Smooth muscle cell (in vitro differentiated cells): ENCODE results near the gene LDLRAD4. TPM values are rescaled to one million over a fixed set of nuclear protein-coding genes. Genes with fewer than 3 reads are reported as not detected.

ENCODE experiments used
- DNase-seq: peaks from one replicate; lab custom pipeline; 2025; ENCODE audit not compliant: unreplicated experiment; lab: John Stamatoyannopoulos, UW
- H2AFZ ChIP-seq: fragments of 200-600 bp; sonication (generic); 2 replicates; pipeline ENCODE4 v1.6.0; 2016; ENCODE audit warnings: antibody characterized with exemption, low read depth, mild to moderate bottlenecking
- H3F3A ChIP-seq: fragments of 200-600 bp; sonication (generic); 2 replicates; pipeline ENCODE4 v1.6.0; 2017; ENCODE audit warnings: antibody characterized with exemption, low read depth
- H3K27ac ChIP-seq: fragments of 200-600 bp; sonication (generic); 2 replicates; pipeline ENCODE4 v1.5.1; 2016; ENCODE audit warnings: low read depth, mild to moderate bottlenecking
- H3K27me3 ChIP-seq: fragments of 200-600 bp; sonication (generic); 2 replicates; pipeline ENCODE4 v1.6.1; 2016; ENCODE audit warnings: low read depth, mild to moderate bottlenecking
- H3K36me3 ChIP-seq: fragments of 200-600 bp; sonication (generic); 2 replicates; pipeline ENCODE4 v1.5.1; 2016; ENCODE audit warnings: low read depth
- H3K4me1 ChIP-seq: fragments of 200-600 bp; sonication (generic); 2 replicates; pipeline ENCODE4 v1.5.1; 2016; ENCODE audit warnings: low read depth
- H3K4me2 ChIP-seq: fragments of 200-600 bp; sonication (generic); 2 replicates; pipeline ENCODE4 v1.6.0; 2016; ENCODE audit warnings: mild to moderate bottlenecking
- H3K4me3 ChIP-seq: fragments of 200-600 bp; sonication (generic); 2 replicates; pipeline ENCODE4 v1.5.1; 2016; ENCODE audit warnings: mild to moderate bottlenecking
- H3K79me2 ChIP-seq: fragments of 200-600 bp; sonication (generic); 2 replicates; pipeline ENCODE4 v1.6.0; 2016; ENCODE audit warnings: low read depth, mild to moderate bottlenecking
- H3K9ac ChIP-seq: fragments of 200-600 bp; sonication (generic); 2 replicates; pipeline ENCODE4 v1.6.0; 2016; ENCODE audit warnings: low read depth
- H3K9me3 ChIP-seq: fragments of 200-600 bp; sonication (generic); replicated peaks from 2 replicates; pipeline ENCODE4 v1.5.1; 2016; ENCODE audit warnings: low read depth
- H4K20me1 ChIP-seq: fragments of 200-600 bp; sonication (generic); 2 replicates; pipeline ENCODE4 v1.6.0; 2016; ENCODE audit warnings: low read depth
- CTCF ChIP-seq: fragments of 200-600 bp; sonication (generic); IDR thresholded peaks from 2 replicates; pipeline ENCODE4 v1.5.1; 2017; ENCODE audit warnings: borderline replicate concordance, mild to moderate bottlenecking, antibody characterized with exemption; ENCODE audit not compliant: insufficient read depth, poor library complexity, severe bottlenecking
- WGBS: methylation state at CpG from one replicate; pipeline ENCODE4 v1.1.7; 2016; ENCODE audit warnings: low lambda C conversion rate; 5-methylcytosine and 5-hydroxymethylcytosine counted together
- polyA plus RNA-seq: library from polyadenylated mRNA; unstranded; fragments of >200 nt; fragmentation: Nextera tagmentation; extraction: Ambion mirVana; gene quantifications from 2 replicates; pipeline ENCODE4 v1.2.1, GENCODE V29; 2016
- total RNA-seq: library from RNA; depleted of rRNA; stranded (reverse); fragments of >200 nt; gene quantifications from 2 replicates; pipeline ENCODE4 v1.2.3, GENCODE V29; 2014

The LDLRAD4 gene
- total and polyA plus RNA-seq, 2 experiments from 2014 or later: 36.2 to 48.3 TPM

GRCh38 chr18:13481331-13481730, 262.8 kb downstream of the LDLRAD4 start:
- Histone ChIP-seq H3K9me3 (no peaks in the 10 kb centered on the region), H3K27me3 (no peaks in the 10 kb centered on the region), H3K79me2 (no peaks in the 10 kb centered on the region), H3K27ac (no peak overlapping the region), H3F3A (no peaks in the 10 kb centered on the region), H3K4me2 (no peak overlapping the region), H3K4me3 (no peak overlapping the region), H2AFZ (no peak overlapping the region), H3K9ac (no peak overlapping the region), H4K20me1 (no peaks in the 10 kb centered on the region), H3K4me1 (no peaks in the 10 kb centered on the region), H3K36me3 (no peaks in the 10 kb centered on the region)
- TF ChIP-seq CTCF: no peak
- no peak for DNase-seq
- 84% methylated on average over 11 of the region's 11 CpGs for WGBS

- H3K9ac ChIP-seq: no peak overlapping the region
- H2AFZ ChIP-seq: no peak overlapping the region
- no peak overlapping the region for H3K4me3 ChIP-seq
- H3K36me3 ChIP-seq: no peaks in the 10 kb centered on the region
- H3K4me1 ChIP-seq: no peaks in the 10 kb centered on the region
- H3F3A ChIP-seq: no peaks in the 10 kb centered on the region
- no peaks in the 10 kb centered on the region for H3K79me2 ChIP-seq
- peaks cover 4% of the 10 kb centered on the region for H4K20me1 ChIP-seq
- H3K4me2 ChIP-seq: no peak overlapping the region
- no peaks in the 10 kb centered on the region for H3K9me3 ChIP-seq
- WGBS: 97% methylated on average over 14 of the region's 14 CpGs
- no peak for DNase-seq
- no peak overlapping the region for H3K27ac ChIP-seq
- TF ChIP-seq CTCF: no peak
- H3K27me3 ChIP-seq: no peaks in the 10 kb centered on the region
These were observed 263.5 kb downstream of the LDLRAD4 start for GRCh38 chr18:13481820-13482617.

- no peak overlapping the region for H3K27ac ChIP-seq
- H3K36me3 ChIP-seq: no peaks in the 10 kb centered on the region
- 100% methylated on average over 1 of the region's 1 CpG for WGBS
- TF ChIP-seq CTCF: no peak
- H3K4me2 ChIP-seq: no peak overlapping the region
- H3K4me3 ChIP-seq: no peak overlapping the region
- no peaks in the 10 kb centered on the region for H3K79me2 ChIP-seq
- H3F3A ChIP-seq: no peaks in the 10 kb centered on the region
- H3K9ac ChIP-seq: no peak overlapping the region
- H4K20me1 ChIP-seq: peaks cover 8% of the 10 kb centered on the region
- no peaks in the 10 kb centered on the region for H3K9me3 ChIP-seq
- no peaks in the 10 kb centered on the region for H3K27me3 ChIP-seq
- H2AFZ ChIP-seq: no peak overlapping the region
- DNase-seq: no peak
- no peaks in the 10 kb centered on the region for H3K4me1 ChIP-seq
These were observed 264.0 kb downstream of the LDLRAD4 start for GRCh38 chr18:13482618-13482945.
